ENCODE measurements around the gene SLC66A3.

- TF ChIP-seq POLR2AphosphoS5 (IDR thresholded peaks at IDR 0.05; ENCODE audit: borderline replicate concordance, low read depth, low read length) (no peak), EZH2 (IDR thresholded peaks at IDR 0.05) (no peak)
Measured at GRCh38 chr2:11140492-11140891, 14.8 kb upstream of the SLC66A3 start.

Measured in SK-N-MC (cell line).